ENCODE results near the gene TXK.

Gene TXK

DNA sequence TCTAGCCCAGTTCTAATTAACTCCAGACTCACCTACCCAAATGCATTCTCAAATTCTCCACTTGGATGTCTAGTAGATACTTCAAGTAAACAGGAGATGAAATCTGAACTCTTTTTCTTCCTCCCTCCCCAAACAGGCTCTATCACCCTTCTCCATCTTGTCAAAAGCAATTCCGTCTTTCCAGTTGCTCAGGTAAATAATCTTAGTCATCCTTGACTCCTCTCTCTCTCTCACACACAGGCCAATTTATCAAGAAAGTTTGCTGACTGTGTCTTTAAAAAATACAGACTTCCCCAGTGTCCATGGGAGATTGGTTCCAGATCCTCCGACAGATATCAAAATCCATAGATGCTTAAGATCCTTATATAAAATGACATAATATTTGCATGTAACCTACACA, 12.9 kb downstream of the TXK start:
- TF ChIP-seq, protein P1, sequence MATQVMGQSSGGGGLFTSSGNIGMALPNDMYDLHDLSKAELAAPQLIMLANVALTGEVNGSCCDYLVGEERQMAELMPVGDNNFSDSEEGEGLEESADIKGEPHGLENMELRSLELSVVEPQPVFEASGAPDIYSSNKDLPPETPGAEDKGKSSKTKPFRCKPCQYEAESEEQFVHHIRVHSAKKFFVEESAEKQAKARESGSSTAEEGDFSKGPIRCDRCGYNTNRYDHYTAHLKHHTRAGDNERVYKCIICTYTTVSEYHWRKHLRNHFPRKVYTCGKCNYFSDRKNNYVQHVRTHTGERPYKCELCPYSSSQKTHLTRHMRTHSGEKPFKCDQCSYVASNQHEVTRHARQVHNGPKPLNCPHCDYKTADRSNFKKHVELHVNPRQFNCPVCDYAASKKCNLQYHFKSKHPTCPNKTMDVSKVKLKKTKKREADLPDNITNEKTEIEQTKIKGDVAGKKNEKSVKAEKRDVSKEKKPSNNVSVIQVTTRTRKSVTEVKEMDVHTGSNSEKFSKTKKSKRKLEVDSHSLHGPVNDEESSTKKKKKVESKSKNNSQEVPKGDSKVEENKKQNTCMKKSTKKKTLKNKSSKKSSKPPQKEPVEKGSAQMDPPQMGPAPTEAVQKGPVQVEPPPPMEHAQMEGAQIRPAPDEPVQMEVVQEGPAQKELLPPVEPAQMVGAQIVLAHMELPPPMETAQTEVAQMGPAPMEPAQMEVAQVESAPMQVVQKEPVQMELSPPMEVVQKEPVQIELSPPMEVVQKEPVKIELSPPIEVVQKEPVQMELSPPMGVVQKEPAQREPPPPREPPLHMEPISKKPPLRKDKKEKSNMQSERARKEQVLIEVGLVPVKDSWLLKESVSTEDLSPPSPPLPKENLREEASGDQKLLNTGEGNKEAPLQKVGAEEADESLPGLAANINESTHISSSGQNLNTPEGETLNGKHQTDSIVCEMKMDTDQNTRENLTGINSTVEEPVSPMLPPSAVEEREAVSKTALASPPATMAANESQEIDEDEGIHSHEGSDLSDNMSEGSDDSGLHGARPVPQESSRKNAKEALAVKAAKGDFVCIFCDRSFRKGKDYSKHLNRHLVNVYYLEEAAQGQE (IDR thresholded peaks at IDR 0.05; ENCODE audit: insufficient read depth in 1 of 2, low read depth in 2 of 2, low read length in 2 of 2): no peak
- TF ChIP-seq POLR2AphosphoS5 (IDR thresholded peaks at IDR 0.05; ENCODE audit: low read depth, low read length) (no peak), FOXP2 (optimal IDR thresholded peaks at IDR 0.05; ENCODE audit: borderline replicate concordance, extremely low read depth, extremely low read length, insufficient read depth) (no peak), TAF1 (IDR thresholded peaks at IDR 0.05; ENCODE audit: borderline replicate concordance, insufficient read depth, low read length) (no peak), SIN3A (IDR thresholded peaks at IDR 0.05; ENCODE audit: borderline replicate concordance, insufficient read depth, low read length) (no peak)

DNA sequence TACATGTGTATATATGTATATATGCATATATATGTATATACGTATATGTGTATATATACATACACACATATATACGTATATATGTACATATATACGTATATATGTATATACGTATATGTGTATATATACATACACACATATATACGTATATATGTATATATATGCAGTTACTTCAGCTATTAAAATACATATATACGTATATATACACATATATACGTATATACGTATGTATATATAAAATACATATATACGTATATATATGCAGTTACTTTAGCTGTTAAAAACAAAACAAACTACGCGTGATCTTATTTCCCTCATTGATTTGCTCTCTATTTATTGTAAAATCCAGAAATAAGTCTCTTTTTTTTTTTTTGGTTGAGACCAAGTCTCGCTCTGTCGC, 13.9 kb downstream of the TXK start:
- TF ChIP-seq SIN3A (IDR thresholded peaks at IDR 0.05; ENCODE audit: borderline replicate concordance, insufficient read depth, low read length): no peak
- no peak for TF ChIP-seq FOXP2 (optimal IDR thresholded peaks at IDR 0.05; ENCODE audit: borderline replicate concordance, extremely low read depth, extremely low read length, insufficient read depth)
- TF ChIP-seq, protein P1 (IDR thresholded peaks at IDR 0.05; ENCODE audit: insufficient read depth in 1 of 2, low read depth in 2 of 2, low read length in 2 of 2): no peak
- no peak for TF ChIP-seq TAF1 (IDR thresholded peaks at IDR 0.05; ENCODE audit: borderline replicate concordance, insufficient read depth, low read length)
- TF ChIP-seq POLR2AphosphoS5 (IDR thresholded peaks at IDR 0.05; ENCODE audit: low read depth, low read length): no peak

DNA sequence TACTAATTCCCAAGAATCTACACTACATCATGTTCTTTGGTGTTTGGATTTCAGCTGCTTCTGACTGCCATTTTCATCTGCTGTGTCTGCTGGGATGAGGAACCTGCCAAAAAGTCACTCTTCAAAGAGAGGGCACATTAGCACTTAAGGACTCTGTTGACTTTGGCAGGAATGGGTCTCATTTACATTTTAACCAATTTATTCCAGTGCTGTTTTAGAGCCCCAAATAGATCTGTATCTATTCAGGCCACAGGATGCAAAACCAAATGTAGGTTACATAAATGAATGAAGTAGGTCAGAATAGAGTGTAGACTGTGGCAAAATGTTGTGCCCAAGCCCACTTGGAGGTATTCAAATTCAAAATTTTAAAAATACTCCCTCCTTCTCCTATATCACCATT, 14.4 kb downstream of the TXK start:
- TF ChIP-seq, protein P1 (IDR thresholded peaks at IDR 0.05; ENCODE audit: insufficient read depth in 1 of 2, low read depth in 2 of 2, low read length in 2 of 2): peak in 1 of 2 experiments; percentile 42; a peak in 1 of 4 replicates
- no peak for TF ChIP-seq TAF1 (IDR thresholded peaks at IDR 0.05; ENCODE audit: borderline replicate concordance, insufficient read depth, low read length)
- no peak for TF ChIP-seq SIN3A (IDR thresholded peaks at IDR 0.05; ENCODE audit: borderline replicate concordance, insufficient read depth, low read length)

DNA sequence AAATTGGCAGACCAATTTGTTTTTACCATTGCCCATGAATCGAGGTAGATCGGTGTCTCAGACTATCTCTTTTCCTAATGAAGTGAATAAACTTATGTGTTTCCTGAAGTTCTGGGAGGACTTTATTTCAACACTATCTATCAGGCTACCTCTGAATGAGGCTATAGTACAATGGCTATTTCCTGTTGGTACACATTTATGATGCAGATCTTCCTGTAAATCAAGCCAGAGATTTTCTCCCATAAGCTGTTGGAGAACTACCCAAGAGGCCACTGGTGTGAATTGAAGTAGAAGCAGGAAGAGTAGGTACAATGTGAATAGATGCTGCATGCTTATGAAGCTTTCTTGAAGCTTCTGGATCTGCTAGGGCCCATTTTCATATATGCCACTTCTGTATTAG, 16.0 kb downstream of the TXK start:
- TF ChIP-seq POLR2AphosphoS5 (IDR thresholded peaks at IDR 0.05; ENCODE audit: low read depth, low read length) (no peak), FOXP2 (optimal IDR thresholded peaks at IDR 0.05; ENCODE audit: borderline replicate concordance, extremely low read depth, extremely low read length, insufficient read depth) (no peak)

DNA sequence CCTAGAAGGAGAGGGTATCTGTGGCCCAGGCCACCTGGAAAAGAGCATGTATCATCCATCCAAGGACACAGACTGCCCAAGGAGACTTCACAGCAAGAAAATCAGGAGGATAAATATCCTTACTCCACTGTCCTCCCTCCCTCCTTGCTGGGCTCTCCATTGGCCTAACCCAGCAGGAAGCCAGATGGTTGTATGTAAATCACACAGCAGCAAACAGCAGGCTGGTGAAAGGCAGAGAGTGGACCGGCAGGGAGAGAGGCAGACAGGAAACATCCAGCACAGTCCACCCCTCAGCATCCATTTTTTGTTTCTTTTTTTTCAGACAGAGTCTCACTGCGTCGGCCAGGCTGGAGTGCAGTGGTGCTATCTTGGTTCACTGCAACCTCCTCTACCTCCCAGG, 17.5 kb downstream of the TXK start:
- TF ChIP-seq TAF1 (IDR thresholded peaks at IDR 0.05; ENCODE audit: borderline replicate concordance, insufficient read depth, low read length) (no peak), SIN3A (IDR thresholded peaks at IDR 0.05; ENCODE audit: borderline replicate concordance, insufficient read depth, low read length) (no peak), FOXP2 (optimal IDR thresholded peaks at IDR 0.05; ENCODE audit: borderline replicate concordance, extremely low read depth, extremely low read length, insufficient read depth) (no peak)

DNA sequence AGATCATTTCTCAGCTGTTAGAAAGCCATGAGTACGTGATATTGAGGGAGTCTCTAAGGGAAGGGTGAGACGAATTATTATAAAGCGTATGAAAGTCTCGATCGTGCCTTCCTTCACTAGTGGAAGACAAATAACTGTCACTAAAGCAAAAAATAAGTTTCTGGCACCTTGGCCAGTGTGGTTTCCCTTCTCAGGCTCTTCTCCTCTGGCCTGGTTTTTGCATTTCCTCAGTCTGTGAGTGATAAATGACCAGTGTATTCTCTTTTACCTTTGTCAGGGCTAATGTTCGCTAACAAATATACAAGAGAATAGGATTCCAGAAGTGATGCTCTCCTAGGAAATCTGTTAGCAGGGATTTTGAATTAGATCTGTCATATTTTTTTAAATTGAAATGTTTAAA, 19.6 kb downstream of the TXK start:
- TF ChIP-seq FOXP2 (optimal IDR thresholded peaks at IDR 0.05; ENCODE audit: borderline replicate concordance, extremely low read depth, extremely low read length, insufficient read depth) (no peak), POLR2AphosphoS5 (IDR thresholded peaks at IDR 0.05; ENCODE audit: low read depth, low read length) (no peak), TAF1 (IDR thresholded peaks at IDR 0.05; ENCODE audit: borderline replicate concordance, insufficient read depth, low read length) (no peak), SIN3A (IDR thresholded peaks at IDR 0.05; ENCODE audit: borderline replicate concordance, insufficient read depth, low read length) (no peak)
- TF ChIP-seq, protein P1 (IDR thresholded peaks at IDR 0.05; ENCODE audit: insufficient read depth in 1 of 2, low read depth in 2 of 2, low read length in 2 of 2): no peak

All from PFSK-1 (cell line).